ENCODE measurements around the gene C9orf43.

The C9orf43 gene

DNA sequence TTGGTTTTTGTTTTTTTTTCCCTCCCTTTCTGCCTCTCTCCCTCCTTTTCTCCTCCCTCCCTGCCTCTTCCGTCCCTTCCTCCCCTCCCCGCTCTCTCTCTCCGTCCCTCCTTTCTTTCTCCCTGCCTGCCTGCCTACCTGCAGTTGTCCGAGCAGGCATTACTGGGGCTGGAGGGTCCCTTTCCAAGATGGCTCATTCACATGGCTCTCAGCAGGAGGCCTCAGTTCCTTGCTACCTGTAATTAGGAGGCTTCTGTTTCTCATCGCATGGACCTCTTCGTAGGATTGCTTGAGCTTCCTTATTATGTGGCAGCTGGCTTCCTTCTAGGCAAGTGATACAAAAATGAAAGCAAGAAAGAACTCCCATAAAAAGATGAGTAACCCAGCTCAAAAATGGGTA lies 61.0 kb downstream of the C9orf43 start:
- Histone ChIP-seq H3K27me3 (ENCODE audit: control insufficient read depth, insufficient read depth, low read length) (no peaks in the 10 kb centered on the region), H3K27ac (ENCODE audit: low read depth, low read length) (no peak overlapping the region), H3K9me3 (ENCODE audit: control insufficient read depth, insufficient read depth, low read length) (no peaks in the 10 kb centered on the region), H3K9ac (ENCODE audit: low read depth, low read length) (no peak overlapping the region), H3K4me1 (ENCODE audit: control insufficient read depth, insufficient read depth, low read length) (peaks cover 10% of the 10 kb centered on the region; the same call in 1 of the 2 replicates), H3K4me3 (ENCODE audit: low read depth, low read length) (no peak overlapping the region), H3K36me3 (ENCODE audit: control insufficient read depth, insufficient read depth, low read length) (no peaks in the 10 kb centered on the region)

DNA sequence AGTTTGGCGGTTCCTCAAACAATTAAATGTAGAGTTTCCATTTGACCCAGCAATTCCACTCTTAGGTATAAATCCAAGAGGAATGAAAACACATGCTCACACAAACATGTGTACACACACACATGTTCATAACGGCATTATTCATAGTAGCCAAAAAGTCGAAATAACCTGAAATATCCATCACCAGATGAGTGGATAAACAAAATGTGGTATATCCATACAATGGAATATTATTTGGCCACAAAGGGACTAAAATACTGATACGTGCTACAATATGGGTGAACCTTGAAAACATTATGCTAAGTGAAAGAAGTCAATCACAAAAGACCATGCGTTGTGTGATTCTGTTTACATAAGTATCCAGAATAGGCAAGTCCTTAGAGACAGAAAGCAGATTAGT lies 61.7 kb downstream of the C9orf43 start:
- Histone ChIP-seq H3K4me1 (ENCODE audit: control insufficient read depth, insufficient read depth, low read length) (peaks cover 10% of the 10 kb centered on the region; the same call in 1 of the 2 replicates), H3K9me3 (ENCODE audit: control insufficient read depth, insufficient read depth, low read length) (no peaks in the 10 kb centered on the region), H3K36me3 (ENCODE audit: control insufficient read depth, insufficient read depth, low read length) (no peaks in the 10 kb centered on the region), H3K4me3 (ENCODE audit: low read depth, low read length) (no peak overlapping the region), H3K27me3 (ENCODE audit: control insufficient read depth, insufficient read depth, low read length) (no peaks in the 10 kb centered on the region), H3K9ac (ENCODE audit: low read depth, low read length) (no peak overlapping the region), H3K27ac (ENCODE audit: low read depth, low read length) (no peak overlapping the region)

DNA sequence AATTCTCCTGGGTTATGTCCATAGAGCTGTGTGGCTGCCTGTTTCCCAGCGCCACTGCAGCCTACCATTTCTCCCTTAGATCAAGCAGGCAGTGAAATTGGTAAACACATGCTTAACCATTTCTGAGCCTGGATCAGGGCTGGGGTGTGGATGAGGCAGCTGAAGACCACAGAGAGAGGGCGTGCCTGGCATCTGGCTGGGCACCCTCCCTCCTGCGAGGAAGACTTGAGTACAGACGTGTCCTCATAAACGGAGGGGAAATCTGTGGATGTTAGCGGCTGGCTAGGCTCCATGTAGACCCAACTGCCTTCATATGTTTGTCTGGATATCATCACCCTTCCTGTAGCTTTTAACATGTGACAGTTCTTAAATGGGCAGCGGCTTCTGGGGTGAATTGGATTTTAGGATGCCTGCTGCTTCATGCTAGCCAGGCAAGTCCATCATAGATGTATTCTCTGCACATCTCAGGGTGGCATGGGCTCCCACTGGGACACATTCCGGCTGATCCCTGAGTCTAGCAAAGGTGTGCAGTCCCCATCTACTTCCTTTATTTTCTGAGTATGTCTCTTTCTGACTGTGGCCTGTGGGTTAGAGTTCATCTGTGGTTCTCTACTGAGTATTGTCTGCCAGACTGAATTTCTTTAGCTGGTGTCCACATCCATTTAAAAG lies 63.9 kb downstream of the C9orf43 start:
- Histone ChIP-seq H3K4me1 (ENCODE audit: control insufficient read depth, insufficient read depth, low read length) (peaks cover 10% of the 10 kb centered on the region; the same call in 1 of the 2 replicates), H3K9me3 (ENCODE audit: control insufficient read depth, insufficient read depth, low read length) (no peaks in the 10 kb centered on the region), H3K9ac (ENCODE audit: low read depth, low read length) (no peak overlapping the region), H3K4me3 (ENCODE audit: low read depth, low read length) (no peak overlapping the region), H3K27ac (ENCODE audit: low read depth, low read length) (no peak overlapping the region), H3K36me3 (ENCODE audit: control insufficient read depth, insufficient read depth, low read length) (no peaks in the 10 kb centered on the region), H3K27me3 (ENCODE audit: control insufficient read depth, insufficient read depth, low read length) (no peaks in the 10 kb centered on the region)

DNA sequence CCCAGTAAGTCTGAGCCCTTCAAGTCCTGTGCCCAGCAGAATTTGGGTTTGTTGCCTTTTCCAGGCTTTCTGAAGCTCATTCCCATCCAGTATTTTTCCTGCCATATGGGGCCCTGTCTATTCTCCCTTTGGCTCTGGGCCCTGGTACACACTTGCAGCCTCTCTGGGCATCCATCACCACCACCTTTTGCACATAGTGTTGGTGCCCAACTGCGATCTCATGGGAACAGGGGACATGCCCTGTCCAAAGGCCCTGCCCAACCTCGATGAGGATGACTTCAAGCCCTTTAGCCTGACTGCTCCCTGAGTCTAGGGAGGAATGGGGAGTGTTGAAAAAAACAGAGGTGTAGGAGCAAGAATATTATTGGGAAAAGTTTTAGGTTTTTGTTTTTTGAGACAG lies 64.5 kb downstream of the C9orf43 start:
- Histone ChIP-seq H3K9me3 (ENCODE audit: control insufficient read depth, insufficient read depth, low read length) (no peaks in the 10 kb centered on the region), H3K9ac (ENCODE audit: low read depth, low read length) (no peak overlapping the region), H3K27ac (ENCODE audit: low read depth, low read length) (no peak overlapping the region), H3K27me3 (ENCODE audit: control insufficient read depth, insufficient read depth, low read length) (no peaks in the 10 kb centered on the region), H3K4me3 (ENCODE audit: low read depth, low read length) (no peak overlapping the region), H3K36me3 (ENCODE audit: control insufficient read depth, insufficient read depth, low read length) (no peaks in the 10 kb centered on the region), H3K4me1 (ENCODE audit: control insufficient read depth, insufficient read depth, low read length) (peaks cover 10% of the 10 kb centered on the region; the same call in 1 of the 2 replicates)

DNA sequence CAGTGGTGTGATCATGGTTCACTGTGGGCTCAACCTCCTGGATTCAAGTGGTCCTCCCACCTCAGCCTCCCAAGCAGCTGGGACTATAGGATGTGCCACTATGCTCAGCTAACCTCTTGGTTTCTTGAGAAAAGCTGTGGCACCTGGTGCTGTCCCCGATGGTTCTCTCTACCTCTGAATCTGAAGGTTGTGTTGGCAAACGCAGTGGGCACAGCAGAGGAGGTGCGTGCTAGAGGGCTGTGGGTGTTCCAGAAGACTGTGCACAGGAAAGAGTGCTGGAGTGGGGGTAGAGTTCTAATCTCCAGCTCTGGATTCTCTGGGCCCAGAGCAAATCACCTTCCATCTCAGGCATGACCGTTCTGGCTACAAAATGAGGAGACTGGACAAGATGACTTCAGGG lies 65.4 kb downstream of the C9orf43 start:
- Histone ChIP-seq H3K9ac (ENCODE audit: low read depth, low read length) (no peak overlapping the region), H3K4me3 (ENCODE audit: low read depth, low read length) (no peak overlapping the region), H3K36me3 (ENCODE audit: control insufficient read depth, insufficient read depth, low read length) (no peaks in the 10 kb centered on the region), H3K9me3 (ENCODE audit: control insufficient read depth, insufficient read depth, low read length) (no peaks in the 10 kb centered on the region), H3K27ac (ENCODE audit: low read depth, low read length) (no peak overlapping the region), H3K4me1 (ENCODE audit: control insufficient read depth, insufficient read depth, low read length) (peaks cover 9% of the 10 kb centered on the region; the same call in 1 of the 2 replicates), H3K27me3 (ENCODE audit: control insufficient read depth, insufficient read depth, low read length) (no peaks in the 10 kb centered on the region)

DNA sequence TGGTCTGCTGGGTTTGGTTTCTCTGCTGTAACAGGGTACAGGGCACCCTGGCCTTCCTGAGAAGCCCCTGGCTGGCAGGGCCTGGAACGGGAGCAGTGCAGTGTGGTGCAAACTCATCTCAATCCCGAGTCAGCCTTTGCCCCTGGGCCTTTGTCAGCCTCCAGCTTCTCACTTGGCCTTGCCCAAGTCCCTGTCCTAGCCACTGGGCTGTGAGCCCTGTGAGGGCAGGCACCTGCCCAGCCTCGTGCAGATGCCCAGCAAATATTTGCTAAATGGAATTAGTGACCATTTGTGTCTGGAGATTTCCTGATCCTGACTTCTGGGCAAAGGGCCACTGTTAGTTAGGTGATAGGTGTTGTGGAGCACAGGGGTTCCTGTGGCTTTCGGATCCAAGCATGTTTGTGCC lies 66.0 kb downstream of the C9orf43 start:
- Histone ChIP-seq H3K36me3 (ENCODE audit: control insufficient read depth, insufficient read depth, low read length) (no peaks in the 10 kb centered on the region), H3K27me3 (ENCODE audit: control insufficient read depth, insufficient read depth, low read length) (no peaks in the 10 kb centered on the region), H3K9me3 (ENCODE audit: control insufficient read depth, insufficient read depth, low read length) (no peaks in the 10 kb centered on the region), H3K9ac (ENCODE audit: low read depth, low read length) (no peak overlapping the region), H3K27ac (ENCODE audit: low read depth, low read length) (no peak overlapping the region), H3K4me3 (ENCODE audit: low read depth, low read length) (no peak overlapping the region), H3K4me1 (ENCODE audit: control insufficient read depth, insufficient read depth, low read length) (peaks cover 4% of the 10 kb centered on the region; the same call in 1 of the 2 replicates)

DNA sequence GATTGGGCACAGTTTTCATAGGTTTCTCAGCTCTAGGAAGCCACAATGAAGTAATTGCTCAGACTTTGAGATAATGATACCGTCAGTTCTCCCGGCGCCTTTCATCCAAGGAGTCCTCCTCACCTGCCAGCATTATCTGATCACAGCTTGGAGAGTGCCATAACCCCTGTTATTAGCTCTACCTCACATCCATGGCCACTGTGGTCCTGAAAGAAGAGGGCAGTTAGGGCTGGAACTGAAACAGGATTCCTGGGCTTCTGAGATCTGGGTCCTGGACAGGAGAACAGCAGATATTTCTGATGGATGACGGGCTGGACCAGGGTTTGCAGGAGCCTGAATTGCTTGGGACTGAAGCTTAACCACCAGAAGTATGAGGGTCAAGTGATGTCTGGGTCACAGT lies 66.5 kb downstream of the C9orf43 start:
- no peak overlapping the region for H3K4me3 ChIP-seq (ENCODE audit: low read depth, low read length)
- H3K36me3 ChIP-seq (ENCODE audit: control insufficient read depth, insufficient read depth, low read length), result no peaks in the 10 kb centered on the region
- H3K4me1 ChIP-seq (ENCODE audit: control insufficient read depth, insufficient read depth, low read length), result no peaks in the 10 kb centered on the region
- no peaks in the 10 kb centered on the region for H3K27me3 ChIP-seq (ENCODE audit: control insufficient read depth, insufficient read depth, low read length)
- H3K9me3 ChIP-seq (ENCODE audit: control insufficient read depth, insufficient read depth, low read length), result no peaks in the 10 kb centered on the region
- no peak overlapping the region for H3K27ac ChIP-seq (ENCODE audit: low read depth, low read length)
- no peak overlapping the region for H3K9ac ChIP-seq (ENCODE audit: low read depth, low read length)

DNA sequence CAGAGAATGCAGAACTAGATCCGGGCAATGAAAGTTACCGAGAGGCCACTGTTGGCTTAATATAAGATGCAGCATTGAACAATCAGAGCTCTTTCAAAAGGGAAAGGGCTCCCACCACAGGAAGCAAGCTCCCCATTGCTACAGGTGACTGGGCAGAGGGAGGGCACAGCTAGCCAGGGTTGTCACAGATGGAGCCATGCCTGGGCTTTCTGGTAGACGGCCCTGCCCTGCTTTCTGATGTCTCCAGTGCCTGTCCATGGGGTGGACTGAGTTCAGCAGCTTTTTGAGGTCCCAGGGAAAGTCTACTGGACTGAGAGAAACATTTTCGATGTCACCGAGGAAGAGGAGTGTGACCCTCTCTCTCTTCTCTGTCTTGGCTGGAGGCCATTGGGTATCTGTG lies 67.1 kb downstream of the C9orf43 start:
- no peaks in the 10 kb centered on the region for H3K36me3 ChIP-seq (ENCODE audit: control insufficient read depth, insufficient read depth, low read length)
- no peaks in the 10 kb centered on the region for H3K27me3 ChIP-seq (ENCODE audit: control insufficient read depth, insufficient read depth, low read length)
- H3K4me3 ChIP-seq (ENCODE audit: low read depth, low read length), result no peak overlapping the region
- H3K4me1 ChIP-seq (ENCODE audit: control insufficient read depth, insufficient read depth, low read length), result no peaks in the 10 kb centered on the region
- no peak overlapping the region for H3K9ac ChIP-seq (ENCODE audit: low read depth, low read length)
- H3K27ac ChIP-seq (ENCODE audit: low read depth, low read length), result no peak overlapping the region
- no peaks in the 10 kb centered on the region for H3K9me3 ChIP-seq (ENCODE audit: control insufficient read depth, insufficient read depth, low read length)

DNA sequence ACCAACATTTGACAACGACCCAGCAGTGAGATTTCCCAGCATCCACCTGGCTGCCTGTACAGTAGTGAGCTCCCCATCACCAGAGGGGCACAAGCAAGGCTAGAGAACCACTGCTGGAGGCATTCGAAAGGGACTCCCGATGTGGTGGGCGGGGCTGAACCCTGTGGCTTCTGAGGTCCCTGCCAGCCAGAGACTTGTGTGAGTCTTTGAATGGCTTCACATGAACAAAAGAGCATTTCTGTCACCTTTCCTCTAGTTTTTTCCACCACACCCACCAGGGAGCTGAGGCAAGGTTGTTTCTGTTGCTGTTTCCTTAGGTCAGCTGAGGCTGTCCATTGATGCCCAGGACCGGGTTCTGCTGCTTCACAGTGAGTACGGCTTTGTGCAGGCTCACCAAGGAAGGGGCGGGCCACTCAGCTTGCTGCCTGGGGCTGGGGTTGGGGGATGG lies 68.7 kb downstream of the C9orf43 start:
- Histone ChIP-seq H3K27me3 (ENCODE audit: control insufficient read depth, insufficient read depth, low read length) (no peaks in the 10 kb centered on the region), H3K9me3 (ENCODE audit: control insufficient read depth, insufficient read depth, low read length) (no peaks in the 10 kb centered on the region), H3K9ac (ENCODE audit: low read depth, low read length) (no peak overlapping the region), H3K4me1 (ENCODE audit: control insufficient read depth, insufficient read depth, low read length) (no peaks in the 10 kb centered on the region), H3K36me3 (ENCODE audit: control insufficient read depth, insufficient read depth, low read length) (no peaks in the 10 kb centered on the region), H3K27ac (ENCODE audit: low read depth, low read length) (no peak overlapping the region), H3K4me3 (ENCODE audit: low read depth, low read length) (no peak overlapping the region)
